ENCODE data around the gene ARHGEF17. TPM values are rescaled to one million over a fixed set of nuclear protein-coding genes. Genes with fewer than 3 reads are reported as not detected.

ARHGEF17 gene
- polyA plus RNA-seq, 3 donors: 0.16 to 1.2 (median 0.55) TPM

DNA sequence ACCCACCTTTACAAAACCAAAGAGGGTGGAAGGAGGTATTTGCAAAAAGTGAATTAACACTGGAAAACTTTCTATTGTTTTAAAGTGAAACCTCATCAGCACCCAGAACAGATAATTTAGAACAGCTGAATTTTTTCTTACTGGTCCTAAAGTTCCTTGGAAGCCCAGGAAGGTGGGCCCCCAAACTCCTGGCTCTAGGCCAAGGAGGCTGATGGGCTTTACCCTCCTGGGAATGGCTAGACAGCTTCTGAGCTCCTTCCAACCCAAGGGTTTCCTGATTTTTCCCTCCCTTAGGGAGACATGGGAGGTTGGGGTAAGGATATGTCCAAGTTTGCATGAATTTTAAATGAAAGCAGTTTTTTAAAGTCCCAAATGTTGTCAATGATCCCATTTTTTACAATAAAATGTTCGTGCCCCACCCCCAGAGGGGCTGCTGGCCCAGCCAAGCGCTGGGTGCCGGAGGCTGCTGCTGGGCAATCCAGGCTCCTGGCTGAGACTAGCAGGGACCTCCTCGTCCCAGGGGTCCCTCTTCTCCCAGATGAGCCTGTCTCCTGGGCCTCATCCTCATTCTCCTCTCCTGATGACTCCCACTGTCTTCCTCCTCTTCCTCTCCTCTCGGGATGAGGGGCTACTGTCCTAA is 96.5 kb downstream of the ARHGEF17 start:
- H3K27ac ChIP-seq (ENCODE audit: low read depth in 1 of 2, low read length in 2 of 2): no peak overlapping the region
- TF ChIP-seq, protein P1, sequence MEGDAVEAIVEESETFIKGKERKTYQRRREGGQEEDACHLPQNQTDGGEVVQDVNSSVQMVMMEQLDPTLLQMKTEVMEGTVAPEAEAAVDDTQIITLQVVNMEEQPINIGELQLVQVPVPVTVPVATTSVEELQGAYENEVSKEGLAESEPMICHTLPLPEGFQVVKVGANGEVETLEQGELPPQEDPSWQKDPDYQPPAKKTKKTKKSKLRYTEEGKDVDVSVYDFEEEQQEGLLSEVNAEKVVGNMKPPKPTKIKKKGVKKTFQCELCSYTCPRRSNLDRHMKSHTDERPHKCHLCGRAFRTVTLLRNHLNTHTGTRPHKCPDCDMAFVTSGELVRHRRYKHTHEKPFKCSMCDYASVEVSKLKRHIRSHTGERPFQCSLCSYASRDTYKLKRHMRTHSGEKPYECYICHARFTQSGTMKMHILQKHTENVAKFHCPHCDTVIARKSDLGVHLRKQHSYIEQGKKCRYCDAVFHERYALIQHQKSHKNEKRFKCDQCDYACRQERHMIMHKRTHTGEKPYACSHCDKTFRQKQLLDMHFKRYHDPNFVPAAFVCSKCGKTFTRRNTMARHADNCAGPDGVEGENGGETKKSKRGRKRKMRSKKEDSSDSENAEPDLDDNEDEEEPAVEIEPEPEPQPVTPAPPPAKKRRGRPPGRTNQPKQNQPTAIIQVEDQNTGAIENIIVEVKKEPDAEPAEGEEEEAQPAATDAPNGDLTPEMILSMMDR (IDR thresholded peaks at IDR 0.05): no peak
- intact Hi-C loops (cut with micrococcal nuclease): loop anchor here in 1 of 2 donors (1.0 kb wide), 1 partner anchor 257 kb away; no protein-coding TSS in a partner anchor

DNA sequence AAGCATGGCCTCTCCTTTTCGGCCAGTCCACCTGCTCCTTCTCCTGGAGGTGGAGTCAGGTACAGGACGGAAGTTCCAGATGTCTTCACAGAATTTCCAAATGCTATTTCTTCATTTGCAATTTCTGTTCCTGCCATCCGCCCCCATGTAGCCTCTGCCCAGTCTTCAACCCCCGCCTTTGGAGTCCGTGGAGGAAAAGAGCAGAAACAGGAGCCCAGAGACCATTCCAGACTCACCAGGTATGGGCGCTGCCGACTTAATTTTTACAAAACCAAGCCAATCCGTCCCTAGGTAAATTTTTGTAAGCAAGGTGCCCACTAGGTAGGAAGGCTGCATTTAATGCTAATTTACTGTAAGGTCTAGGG is 97.1 kb downstream of the ARHGEF17 start:
- no peak overlapping the region for H3K4me2 ChIP-seq (replicated peaks; ENCODE audit: extremely low read depth, low read length, poor library complexity, severe bottlenecking)
- H3K27ac Mint-ChIP-seq: peak overlapping the region in 5 of 7 donors; percentile 64 to 76 (median 69)

More for the DNA sequence above, 96.5 kb downstream of the ARHGEF17 start:
- H3K27me3 ChIP-seq (ENCODE audit: control insufficient read depth in 2 of 2, insufficient read depth in 2 of 2, low read length in 2 of 2): no peaks in the 10 kb centered on the region
- H3K36me3 ChIP-seq (replicated peaks in 1 of 2; ENCODE audit: control insufficient read depth in 1 of 2, insufficient read depth in 2 of 2, low read length in 2 of 2): peaks cover 48 to 75% of the 10 kb centered on the region in 2 donors
- H3K4me2 ChIP-seq (replicated peaks; ENCODE audit: extremely low read depth, low read length, poor library complexity, severe bottlenecking): no peak overlapping the region
- H3K4me3 ChIP-seq (replicated peaks in 1 of 3; ENCODE audit: low read depth in 2 of 3, low read length in 3 of 3): no peak overlapping the region
- peaks cover 54 to 73% of the 10 kb centered on the region in 2 donors for H3K36me3 Mint-ChIP-seq
- H2AFZ ChIP-seq (ENCODE audit: insufficient read depth, low read depth, low read length, poor library complexity, severe bottlenecking): no peak overlapping the region
- WGBS (ENCODE audit: insufficient coverage): 88% methylated on average over 5 of the region's 5 CpGs
- no peak overlapping the region for H3K9ac ChIP-seq (ENCODE audit: insufficient read depth, low read length, poor library complexity, severe bottlenecking)
- no peak overlapping the region for H3K4me3 Mint-ChIP-seq
- no peaks in the 10 kb centered on the region for H3K79me2 ChIP-seq (ENCODE audit: insufficient read depth, low read length)
- H3K4me1 ChIP-seq (ENCODE audit: control insufficient read depth in 1 of 2, insufficient read depth in 2 of 2, low read length in 2 of 2): peaks cover 29 to 45% of the 10 kb centered on the region in 2 donors
- H3K9me3 Mint-ChIP-seq: no peaks in the 10 kb centered on the region
- H3K9me3 ChIP-seq (replicated peaks in 1 of 2; ENCODE audit: control insufficient read depth in 1 of 2, insufficient read depth in 1 of 2, low read length in 2 of 2): no peaks in the 10 kb centered on the region
- no peak for DNase-seq
- H3K4me1 Mint-ChIP-seq: peaks cover 51% of the 10 kb centered on the region
- H3K27ac Mint-ChIP-seq: peak overlapping the region in 5 of 7 donors; percentile 64 to 76 (median 69)
- peaks cover 0 to 1% (median 0%) of the 10 kb centered on the region in 3 donors for H3K27me3 Mint-ChIP-seq (ENCODE audit: low read depth in 3 of 3)
- peaks cover 97% of the 10 kb centered on the region for H4K20me1 ChIP-seq (ENCODE audit: insufficient read depth, low read length)

More for the DNA sequence above, 97.1 kb downstream of the ARHGEF17 start:
- Mint-ChIP-seq H3K27me3 (ENCODE audit: low read depth in 3 of 3) (peaks cover 0 to 1% (median 0%) of the 10 kb centered on the region in 3 donors), H3K4me3 (no peak overlapping the region), H3K36me3 (peaks cover 56 to 73% of the 10 kb centered on the region in 2 donors), H3K9me3 (no peaks in the 10 kb centered on the region), H3K4me1 (peaks cover 51% of the 10 kb centered on the region)
- Histone ChIP-seq H3K4me3 (replicated peaks in 1 of 3; ENCODE audit: low read depth in 2 of 3, low read length in 3 of 3) (no peak overlapping the region), H3K36me3 (replicated peaks in 1 of 2; ENCODE audit: control insufficient read depth in 1 of 2, insufficient read depth in 2 of 2, low read length in 2 of 2) (peaks cover 47 to 75% of the 10 kb centered on the region in 2 donors), H3K79me2 (ENCODE audit: insufficient read depth, low read length) (no peaks in the 10 kb centered on the region), H2AFZ (ENCODE audit: insufficient read depth, low read depth, low read length, poor library complexity, severe bottlenecking) (no peak overlapping the region), H3K4me1 (ENCODE audit: control insufficient read depth in 1 of 2, insufficient read depth in 2 of 2, low read length in 2 of 2) (peaks cover 29 to 45% of the 10 kb centered on the region in 2 donors), H3K9ac (ENCODE audit: insufficient read depth, low read length, poor library complexity, severe bottlenecking) (no peak overlapping the region), H3K9me3 (replicated peaks in 1 of 2; ENCODE audit: control insufficient read depth in 1 of 2, insufficient read depth in 1 of 2, low read length in 2 of 2) (no peaks in the 10 kb centered on the region), H3K27me3 (ENCODE audit: control insufficient read depth in 2 of 2, insufficient read depth in 2 of 2, low read length in 2 of 2) (no peaks in the 10 kb centered on the region), H3K27ac (ENCODE audit: low read depth in 1 of 2, low read length in 2 of 2) (no peak overlapping the region), H4K20me1 (ENCODE audit: insufficient read depth, low read length) (peaks cover 97% of the 10 kb centered on the region)
- 80% methylated on average over 4 of the region's 8 CpGs for WGBS (ENCODE audit: insufficient coverage)
- TF ChIP-seq, protein P1 (IDR thresholded peaks at IDR 0.05): no peak
- no peak for DNase-seq
- intact Hi-C loops (cut with micrococcal nuclease): no loop called here
